Thymus (tissue), 11 donors: ENCODE results near the gene UGT1A3. TPM values are rescaled to one million over a fixed set of nuclear protein-coding genes. Genes with fewer than 3 reads are reported as not detected.

ENCODE experiments used
- DNase-seq, 9 donors: peaks; one replicate each; pipeline ENCODE4 v3.0.0-alpha.2; 2013; ENCODE audit warnings: low spot score in 9 of 9, low read depth in 6 of 9, missing footprints in 1 of 9
- H3K27ac ChIP-seq, 2 donors: one replicate each; pipeline ENCODE4 v1.5.1; 2013; ENCODE audit warnings: control low read depth in 1 of 2, low read depth in 1 of 2, low read length in 1 of 2, mild to moderate bottlenecking in 1 of 2, moderate library complexity in 1 of 2
- H3K27me3 ChIP-seq, 2 donors: one replicate each; pipeline ENCODE4 v1.5.1; 2013; ENCODE audit warnings: low read length in 1 of 2; ENCODE audit not compliant: control insufficient read depth in 2 of 2, insufficient read depth in 1 of 2
- H3K36me3 ChIP-seq, 2 donors: one replicate each; pipeline ENCODE4 v1.5.1; 2013; ENCODE audit warnings: low read length in 1 of 2, mild to moderate bottlenecking in 1 of 2, moderate library complexity in 1 of 2; ENCODE audit not compliant: control insufficient read depth in 2 of 2, insufficient read depth in 2 of 2
- H3K4me1 ChIP-seq, 2 donors: one replicate each; pipeline ENCODE4 v1.5.1; 2013; ENCODE audit warnings: low read length in 2 of 2; ENCODE audit not compliant: control insufficient read depth in 2 of 2, insufficient read depth in 2 of 2
- H3K4me3 ChIP-seq, 2 donors: one replicate each; pipeline ENCODE4 v1.5.1; 2013; ENCODE audit warnings: low read length in 2 of 2, control low read depth in 1 of 2, mild to moderate bottlenecking in 1 of 2
- H3K9me3 ChIP-seq, 2 donors: one replicate each; pipeline ENCODE4 v1.5.1; 2013; ENCODE audit warnings: low read length in 1 of 2, mild to moderate bottlenecking in 1 of 2; ENCODE audit not compliant: control insufficient read depth in 2 of 2, insufficient read depth in 1 of 2
- WGBS: extraction: QIAGEN DNeasy Blood & Tissue Kit; methylation state at CpG from one replicate; pipeline ENCODE4 v1.1.7; 2013; 5-methylcytosine and 5-hydroxymethylcytosine counted together
- polyA plus RNA-seq: library from polyadenylated mRNA; stranded (reverse); fragments of 200-250 nt; gene quantifications from one replicate; pipeline ENCODE4 v1.2.3, GENCODE V29; 2013
- total RNA-seq: library from RNA; stranded (reverse); fragments of 120-200 nt; gene quantifications from one replicate; pipeline ENCODE4 v1.2.4, GENCODE V29; 2013
- donor health status: healthy.

UGT1A3 gene
- total and polyA plus RNA-seq, 2 donors, result not detected

GRCh38 chr2:233821196-233821595, 92.4 kb downstream of the UGT1A3 start:
- no peaks in the 10 kb centered on the region for H3K36me3 ChIP-seq
- H3K9me3 ChIP-seq, result no peaks in the 10 kb centered on the region
- no peaks in the 10 kb centered on the region for H3K27me3 ChIP-seq
- H3K4me3 ChIP-seq, result no peak overlapping the region
- WGBS, result 96% methylated on average over 3 of the region's 3 CpGs
- no peaks in the 10 kb centered on the region for H3K4me1 ChIP-seq
- H3K27ac ChIP-seq, result no peak overlapping the region
- DNase-seq, result no peak

DNA sequence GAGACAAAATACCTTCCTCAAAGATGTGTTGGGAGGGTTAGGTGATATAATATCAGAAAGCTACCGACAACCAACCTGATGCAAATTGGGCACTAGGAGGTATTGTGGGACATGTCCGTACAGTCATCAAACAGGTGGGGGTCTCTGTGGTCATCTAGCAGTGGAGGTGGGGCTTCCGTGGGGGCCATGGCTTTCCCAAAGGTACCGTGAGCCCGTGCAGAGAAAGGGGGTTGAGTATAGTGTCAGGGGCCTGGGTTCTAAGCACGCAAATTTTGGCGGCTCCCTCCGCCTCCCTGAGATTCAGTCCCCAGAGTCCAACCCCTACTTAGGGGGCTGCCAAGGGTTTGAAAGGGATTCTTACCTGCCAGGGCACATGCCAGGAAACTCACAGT, 92.9 kb downstream of the UGT1A3 start:
- no peaks in the 10 kb centered on the region for H3K27me3 ChIP-seq
- H3K9me3 ChIP-seq, result no peaks in the 10 kb centered on the region
- no peak for DNase-seq
- no peak overlapping the region for H3K27ac ChIP-seq
- 97% methylated on average over 8 of the region's 8 CpGs for WGBS
- no peaks in the 10 kb centered on the region for H3K36me3 ChIP-seq
- H3K4me3 ChIP-seq, result no peak overlapping the region
- no peaks in the 10 kb centered on the region for H3K4me1 ChIP-seq

DNA sequence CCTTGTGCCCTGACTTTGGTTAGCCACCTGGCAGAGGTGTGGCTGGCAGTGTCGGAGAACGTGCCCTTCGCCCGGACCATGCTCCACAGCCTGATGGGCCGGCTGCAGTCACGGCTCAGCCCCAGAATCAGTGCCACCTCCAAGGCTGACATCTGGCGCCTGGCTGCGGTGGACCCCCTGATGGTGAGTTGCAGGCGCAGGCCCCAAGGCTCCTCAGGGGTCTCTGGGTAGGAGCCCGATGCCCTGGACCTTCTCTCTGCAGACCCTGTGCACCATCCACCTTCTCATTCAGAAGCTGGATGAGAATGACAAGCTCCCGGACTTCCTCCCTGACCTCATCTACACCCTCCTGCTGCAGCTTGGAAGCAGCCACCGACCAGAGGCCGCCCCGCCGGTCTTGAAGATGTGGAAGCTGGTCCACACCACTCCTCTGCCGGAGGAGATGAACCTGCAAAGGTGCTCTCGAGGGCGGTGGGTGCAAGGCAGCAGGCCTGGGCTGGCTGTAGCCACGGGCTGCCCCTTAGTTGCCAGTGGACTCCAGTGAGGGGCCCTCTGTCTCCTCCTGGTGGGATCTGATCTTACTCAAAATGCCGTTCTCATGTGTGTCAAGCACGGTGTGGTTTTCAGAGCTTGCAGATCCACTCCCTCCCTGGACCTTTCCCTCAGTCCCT, 93.4 kb downstream of the UGT1A3 start:
- no peak for DNase-seq
- no peak overlapping the region for H3K4me3 ChIP-seq
- H3K9me3 ChIP-seq, result no peaks in the 10 kb centered on the region
- 94% methylated on average over 21 of the region's 21 CpGs for WGBS
- H3K27me3 ChIP-seq, result no peaks in the 10 kb centered on the region
- no peak overlapping the region for H3K27ac ChIP-seq
- no peaks in the 10 kb centered on the region for H3K36me3 ChIP-seq
- H3K4me1 ChIP-seq, result no peaks in the 10 kb centered on the region

Other genes with a start within 250 kb of the UGT1A3 start
- 16.1 TPM for gene USP40, start 162.3 kb upstream of the UGT1A3 start, total RNA-seq
- gene USP40, start 162.3 kb upstream of the UGT1A3 start, polyA plus RNA-seq, result 26.7 TPM
- gene UGT1A8, start 111.4 kb upstream of the UGT1A3 start, total RNA-seq, result 0.24 TPM
- gene UGT1A8, start 111.4 kb upstream of the UGT1A3 start, polyA plus RNA-seq, result 2.6 TPM
- gene UGT1A10, start 92.6 kb upstream of the UGT1A3 start, total RNA-seq, result 0.09 TPM
- gene UGT1A10, start 92.6 kb upstream of the UGT1A3 start, polyA plus RNA-seq, result 0.39 TPM
- 0.09 TPM for gene UGT1A9, start 57.1 kb upstream of the UGT1A3 start, total RNA-seq
- gene UGT1A9, start 57.1 kb upstream of the UGT1A3 start, polyA plus RNA-seq, result 0.27 TPM
- gene UGT1A7, start 47.1 kb upstream of the UGT1A3 start, total RNA-seq, result 0.19 TPM
- gene UGT1A7, start 47.1 kb upstream of the UGT1A3 start, polyA plus RNA-seq, result 0.11 TPM
- 1.1 TPM for gene UGT1A6, start 36.2 kb upstream of the UGT1A3 start, total RNA-seq
- gene UGT1A6, start 36.2 kb upstream of the UGT1A3 start, polyA plus RNA-seq, result 4.5 TPM
- gene UGT1A5, start 16.1 kb upstream of the UGT1A3 start, total RNA-seq, result 0.09 TPM
- 0.14 TPM for gene UGT1A5, start 16.1 kb upstream of the UGT1A3 start, polyA plus RNA-seq
- 0.09 TPM for gene UGT1A4, start 10.3 kb upstream of the UGT1A3 start, total RNA-seq
- gene UGT1A4, start 10.3 kb upstream of the UGT1A3 start, polyA plus RNA-seq, result 0.34 TPM
- 0.09 TPM for gene UGT1A1, start 31.2 kb downstream of the UGT1A3 start, total RNA-seq
- 0.32 TPM for gene UGT1A1, start 31.2 kb downstream of the UGT1A3 start, polyA plus RNA-seq
- 0.71 TPM for gene MROH2A, start 49.3 kb downstream of the UGT1A3 start, total RNA-seq
- gene MROH2A, start 49.3 kb downstream of the UGT1A3 start, polyA plus RNA-seq, result 0.39 TPM
- 29.7 TPM for gene HJURP, start 125.5 kb downstream of the UGT1A3 start, total RNA-seq
- gene HJURP, start 125.5 kb downstream of the UGT1A3 start, polyA plus RNA-seq, result 5.8 TPM
- 0.19 TPM for gene TRPM8, start 188.3 kb downstream of the UGT1A3 start, total RNA-seq
- gene TRPM8, start 188.3 kb downstream of the UGT1A3 start, polyA plus RNA-seq, result 0.59 TPM